Measurements from ENCODE around the gene OR7G2. TPM values are rescaled to one million over a fixed set of nuclear protein-coding genes. Genes with fewer than 3 reads are reported as not detected.

Gene OR7G2
- total and polyA plus RNA-seq, 9 of the 15 experiments (the other 6 are each of a cell fraction or from before 2014, with no cell fraction given) = 0.20 TPM; not detected in 8

DNA sequence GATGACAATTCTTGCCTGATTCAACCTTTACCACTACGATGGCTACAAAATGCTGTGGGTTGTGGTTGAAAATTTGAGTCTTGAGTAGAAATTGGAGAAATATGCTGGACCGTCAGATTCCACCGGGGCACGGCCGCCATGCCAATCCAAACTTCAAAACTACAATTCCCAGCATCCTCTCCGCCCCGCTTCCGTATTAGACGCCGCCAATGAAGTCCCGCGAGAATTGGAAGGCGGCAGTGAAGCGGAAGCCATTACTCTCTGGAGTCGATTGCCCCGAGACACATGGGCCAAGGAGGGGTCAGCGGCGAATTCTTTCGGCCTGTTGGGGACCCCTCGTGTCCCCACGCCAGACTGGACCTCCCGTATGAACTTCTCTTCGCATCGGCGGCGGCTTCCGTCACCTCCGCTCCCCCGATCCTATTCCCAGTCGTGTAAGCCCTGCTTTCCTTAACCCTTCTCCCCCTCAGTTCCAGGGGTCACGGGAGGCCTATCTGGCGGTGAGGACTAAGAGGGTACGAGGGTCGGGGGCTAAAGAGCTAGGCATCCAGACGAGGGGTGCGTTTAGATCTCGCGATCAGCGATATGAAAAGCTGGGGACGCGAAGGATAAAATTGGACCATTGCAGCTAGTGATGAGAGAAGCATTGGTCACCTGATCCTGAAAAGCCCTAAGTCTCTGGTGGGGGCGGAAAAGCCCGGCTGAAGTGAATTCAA, 33.0 kb upstream of the OR7G2 start, which contains the start of gene ZNF317 (continued):
- TF ChIP-seq, protein P1, sequence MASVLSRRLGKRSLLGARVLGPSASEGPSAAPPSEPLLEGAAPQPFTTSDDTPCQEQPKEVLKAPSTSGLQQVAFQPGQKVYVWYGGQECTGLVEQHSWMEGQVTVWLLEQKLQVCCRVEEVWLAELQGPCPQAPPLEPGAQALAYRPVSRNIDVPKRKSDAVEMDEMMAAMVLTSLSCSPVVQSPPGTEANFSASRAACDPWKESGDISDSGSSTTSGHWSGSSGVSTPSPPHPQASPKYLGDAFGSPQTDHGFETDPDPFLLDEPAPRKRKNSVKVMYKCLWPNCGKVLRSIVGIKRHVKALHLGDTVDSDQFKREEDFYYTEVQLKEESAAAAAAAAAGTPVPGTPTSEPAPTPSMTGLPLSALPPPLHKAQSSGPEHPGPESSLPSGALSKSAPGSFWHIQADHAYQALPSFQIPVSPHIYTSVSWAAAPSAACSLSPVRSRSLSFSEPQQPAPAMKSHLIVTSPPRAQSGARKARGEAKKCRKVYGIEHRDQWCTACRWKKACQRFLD (CRISPR knock-in tag; IDR thresholded peaks at IDR 0.05) = no peak
- TF ChIP-seq ETV5 (CRISPR knock-in tag; IDR thresholded peaks at IDR 0.05; ENCODE audit: low read depth) = peak; percentile 69
- no peak for TF ChIP-seq KAT7 (CRISPR knock-in tag; IDR thresholded peaks at IDR 0.05; ENCODE audit: borderline replicate concordance)
- TF ChIP-seq, protein P2, sequence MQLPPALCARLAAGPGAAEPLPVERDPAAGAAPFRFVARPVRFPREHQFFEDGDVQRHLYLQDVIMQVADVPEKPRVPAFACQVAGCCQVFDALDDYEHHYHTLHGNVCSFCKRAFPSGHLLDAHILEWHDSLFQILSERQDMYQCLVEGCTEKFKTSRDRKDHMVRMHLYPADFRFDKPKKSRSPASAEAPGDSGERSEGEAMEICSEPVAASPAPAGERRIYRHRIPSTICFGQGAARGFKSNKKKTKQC (CRISPR knock-in tag; IDR thresholded peaks at IDR 0.05) = no peak; the same call in none of the 2 replicates
- TF ChIP-seq, protein P3, sequence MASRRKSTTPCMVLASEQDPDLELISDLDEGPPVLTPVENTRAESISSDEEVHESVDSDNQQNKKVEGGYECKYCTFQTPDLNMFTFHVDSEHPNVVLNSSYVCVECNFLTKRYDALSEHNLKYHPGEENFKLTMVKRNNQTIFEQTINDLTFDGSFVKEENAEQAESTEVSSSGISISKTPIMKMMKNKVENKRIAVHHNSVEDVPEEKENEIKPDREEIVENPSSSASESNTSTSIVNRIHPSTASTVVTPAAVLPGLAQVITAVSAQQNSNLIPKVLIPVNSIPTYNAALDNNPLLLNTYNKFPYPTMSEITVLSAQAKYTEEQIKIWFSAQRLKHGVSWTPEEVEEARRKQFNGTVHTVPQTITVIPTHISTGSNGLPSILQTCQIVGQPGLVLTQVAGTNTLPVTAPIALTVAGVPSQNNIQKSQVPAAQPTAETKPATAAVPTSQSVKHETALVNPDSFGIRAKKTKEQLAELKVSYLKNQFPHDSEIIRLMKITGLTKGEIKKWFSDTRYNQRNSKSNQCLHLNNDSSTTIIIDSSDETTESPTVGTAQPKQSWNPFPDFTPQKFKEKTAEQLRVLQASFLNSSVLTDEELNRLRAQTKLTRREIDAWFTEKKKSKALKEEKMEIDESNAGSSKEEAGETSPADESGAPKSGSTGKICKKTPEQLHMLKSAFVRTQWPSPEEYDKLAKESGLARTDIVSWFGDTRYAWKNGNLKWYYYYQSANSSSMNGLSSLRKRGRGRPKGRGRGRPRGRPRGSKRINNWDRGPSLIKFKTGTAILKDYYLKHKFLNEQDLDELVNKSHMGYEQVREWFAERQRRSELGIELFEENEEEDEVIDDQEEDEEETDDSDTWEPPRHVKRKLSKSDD (conservative IDR thresholded peaks at IDR 0.05; ENCODE audit: low read length) = peak; percentile 80; the same call in 1 of the 2 replicates
- TF ChIP-seq ZNF212 (CRISPR knock-in tag; IDR thresholded peaks at IDR 0.05) = 0 out of 2 replicates have a peak, but pooled peaks have one; percentile 57
- TF ChIP-seq PTTG1 (tag; IDR thresholded peaks at IDR 0.05; ENCODE audit: low read depth) = no peak
- TF ChIP-seq EP400 (IDR thresholded peaks at IDR 0.05) = peak; percentile 95
- peak; percentile 35 for TF ChIP-seq HNRNPLL (IDR thresholded peaks at IDR 0.05; ENCODE audit: low read depth, low read length, poor library complexity, severe bottlenecking)
- peak in 1 of 2 experiments; percentile 29; a peak in 1 of 4 replicates for TF ChIP-seq NRF1 (conservative IDR thresholded peaks at IDR 0.05 in 1 of 2, IDR thresholded peaks at IDR 0.05 in 1 of 2)
- TF ChIP-seq TAF1 (IDR thresholded peaks at IDR 0.05; ENCODE audit: control insufficient read depth, extremely low read depth, insufficient read depth, low read length, severe bottlenecking) = peak; percentile 78
- TF ChIP-seq LEF1 (IDR thresholded peaks at IDR 0.05) = 0 out of 2 replicates have a peak, but pooled peaks have one; percentile 20
- TF ChIP-seq KAT8 (IDR thresholded peaks at IDR 0.05; ENCODE audit: low read depth) = 0 out of 2 replicates have a peak, but pooled peaks have one; percentile 54
- peak; percentile 68; the same call in 1 of the 2 replicates for TF ChIP-seq GTF2E2 (tag; IDR thresholded peaks at IDR 0.05)
- no peak for TF ChIP-seq NR3C1 (CRISPR knock-in tag; IDR thresholded peaks at IDR 0.05)
- TF ChIP-seq, protein P4, sequence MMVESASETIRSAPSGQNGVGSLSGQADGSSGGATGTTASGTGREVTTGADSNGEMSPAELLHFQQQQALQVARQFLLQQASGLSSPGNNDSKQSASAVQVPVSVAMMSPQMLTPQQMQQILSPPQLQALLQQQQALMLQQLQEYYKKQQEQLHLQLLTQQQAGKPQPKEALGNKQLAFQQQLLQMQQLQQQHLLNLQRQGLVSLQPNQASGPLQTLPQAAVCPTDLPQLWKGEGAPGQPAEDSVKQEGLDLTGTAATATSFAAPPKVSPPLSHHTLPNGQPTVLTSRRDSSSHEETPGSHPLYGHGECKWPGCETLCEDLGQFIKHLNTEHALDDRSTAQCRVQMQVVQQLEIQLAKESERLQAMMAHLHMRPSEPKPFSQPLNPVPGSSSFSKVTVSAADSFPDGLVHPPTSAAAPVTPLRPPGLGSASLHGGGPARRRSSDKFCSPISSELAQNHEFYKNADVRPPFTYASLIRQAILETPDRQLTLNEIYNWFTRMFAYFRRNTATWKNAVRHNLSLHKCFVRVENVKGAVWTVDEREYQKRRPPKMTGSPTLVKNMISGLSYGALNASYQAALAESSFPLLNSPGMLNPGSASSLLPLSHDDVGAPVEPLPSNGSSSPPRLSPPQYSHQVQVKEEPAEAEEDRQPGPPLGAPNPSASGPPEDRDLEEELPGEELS (CRISPR knock-in tag; IDR thresholded peaks at IDR 0.05; ENCODE audit: borderline replicate concordance) = no peak
- TF ChIP-seq ZKSCAN1 (IDR thresholded peaks at IDR 0.05; ENCODE audit: low read depth, low read length) = no peak
- peak; percentile 76 for TF ChIP-seq ZFX (CRISPR knock-in tag; IDR thresholded peaks at IDR 0.05)

Measured in K562 (cell line).